ENCODE measurements around the gene FCN3.

DNA sequence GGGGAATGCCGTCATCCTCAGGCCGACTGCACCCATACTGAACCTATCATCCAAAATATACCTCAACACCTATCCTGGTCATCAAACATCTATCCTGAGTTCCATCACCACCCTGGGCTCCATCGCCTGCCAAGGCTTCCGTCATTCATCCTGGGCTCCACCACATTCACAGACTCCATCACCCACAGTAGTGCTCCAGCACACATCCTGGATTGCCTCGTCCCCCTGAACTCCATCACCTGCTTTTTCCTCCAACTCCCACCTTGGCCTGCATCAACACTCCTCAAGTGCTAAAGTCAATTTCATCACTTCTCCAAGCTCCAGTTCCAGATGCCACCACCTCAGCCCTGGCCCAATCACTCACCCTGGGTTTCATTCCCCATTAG lies 15.7 kb downstream of the FCN3 start:
- TF ChIP-seq, protein P1, sequence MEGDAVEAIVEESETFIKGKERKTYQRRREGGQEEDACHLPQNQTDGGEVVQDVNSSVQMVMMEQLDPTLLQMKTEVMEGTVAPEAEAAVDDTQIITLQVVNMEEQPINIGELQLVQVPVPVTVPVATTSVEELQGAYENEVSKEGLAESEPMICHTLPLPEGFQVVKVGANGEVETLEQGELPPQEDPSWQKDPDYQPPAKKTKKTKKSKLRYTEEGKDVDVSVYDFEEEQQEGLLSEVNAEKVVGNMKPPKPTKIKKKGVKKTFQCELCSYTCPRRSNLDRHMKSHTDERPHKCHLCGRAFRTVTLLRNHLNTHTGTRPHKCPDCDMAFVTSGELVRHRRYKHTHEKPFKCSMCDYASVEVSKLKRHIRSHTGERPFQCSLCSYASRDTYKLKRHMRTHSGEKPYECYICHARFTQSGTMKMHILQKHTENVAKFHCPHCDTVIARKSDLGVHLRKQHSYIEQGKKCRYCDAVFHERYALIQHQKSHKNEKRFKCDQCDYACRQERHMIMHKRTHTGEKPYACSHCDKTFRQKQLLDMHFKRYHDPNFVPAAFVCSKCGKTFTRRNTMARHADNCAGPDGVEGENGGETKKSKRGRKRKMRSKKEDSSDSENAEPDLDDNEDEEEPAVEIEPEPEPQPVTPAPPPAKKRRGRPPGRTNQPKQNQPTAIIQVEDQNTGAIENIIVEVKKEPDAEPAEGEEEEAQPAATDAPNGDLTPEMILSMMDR (IDR thresholded peaks at IDR 0.05): no peak
- no peak for TF ChIP-seq POLR2A (IDR thresholded peaks at IDR 0.05)
